Measurements from ENCODE around the gene MICOS13.
"Not testable (repeated sequence)": the region's sequence is repeated elsewhere in the genome, so short reads cannot be mapped to it uniquely, and the experiment has no call there.

The MICOS13 gene

DNA sequence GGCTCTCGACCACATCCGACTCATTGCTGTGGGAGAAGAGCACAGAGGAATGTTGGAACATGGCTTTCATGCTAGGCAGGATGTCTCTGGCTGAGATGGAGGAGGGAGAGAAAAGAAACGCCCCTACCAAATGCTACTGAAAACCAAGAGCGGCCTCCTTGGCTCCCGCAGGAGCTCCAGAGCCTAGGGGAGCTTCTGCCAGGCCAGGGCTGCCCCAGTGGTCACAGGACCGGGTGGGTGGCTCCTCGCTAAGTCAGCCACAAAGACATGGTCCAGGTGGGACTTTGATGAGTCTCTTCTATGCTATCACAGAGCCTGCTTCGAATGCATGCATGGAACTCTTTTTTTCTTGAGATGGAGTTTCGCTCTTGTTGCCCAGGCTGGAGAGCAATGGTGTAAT is 32.9 kb upstream of the MICOS13 start:
- H3K27me3 ChIP-seq (ENCODE audit: control insufficient read depth, insufficient read depth, low read length): no peaks in the 10 kb centered on the region
- H3K4me3 ChIP-seq (ENCODE audit: low read depth, low read length): no peak overlapping the region
- peaks cover 72% of the 10 kb centered on the region for H3K36me3 ChIP-seq (ENCODE audit: control insufficient read depth, insufficient read depth, low read length)
- H3K4me1 ChIP-seq (ENCODE audit: control insufficient read depth, insufficient read depth, low read length): peaks cover 3% of the 10 kb centered on the region; the same call in 1 of the 2 replicates
- no peaks in the 10 kb centered on the region for H3K9me3 ChIP-seq (ENCODE audit: control insufficient read depth, insufficient read depth, low read length)
- H3K27ac ChIP-seq (ENCODE audit: low read depth, low read length): no peak overlapping the region
- no peak overlapping the region for H3K9ac ChIP-seq (ENCODE audit: low read depth, low read length)

DNA sequence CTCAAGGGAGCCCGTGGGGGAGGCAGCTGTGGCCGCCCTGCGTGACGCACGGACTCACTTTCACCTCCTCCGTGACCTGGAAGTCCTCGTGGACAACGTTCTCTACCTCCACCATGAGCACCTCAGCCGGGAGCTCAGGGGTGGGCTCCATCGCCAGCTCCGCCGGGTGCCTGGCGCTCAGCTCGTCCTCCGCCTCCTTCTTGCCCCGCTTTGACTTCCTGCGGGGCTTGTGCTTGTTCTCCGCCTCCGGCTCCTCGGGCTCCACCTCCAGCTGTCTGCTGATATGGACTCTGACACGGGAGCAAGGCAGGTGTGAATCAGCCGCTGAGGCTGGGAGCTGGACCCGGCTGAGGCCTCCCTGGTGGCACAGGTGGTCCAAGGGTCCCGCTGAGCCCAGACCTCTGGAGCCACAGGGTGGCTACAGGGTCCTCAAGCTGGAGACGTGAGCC is 31.4 kb upstream of the MICOS13 start:
- Histone ChIP-seq H3K36me3 (ENCODE audit: control insufficient read depth, insufficient read depth, low read length) (peaks cover 79% of the 10 kb centered on the region), H3K9ac (ENCODE audit: low read depth, low read length) (no peak overlapping the region)

DNA sequence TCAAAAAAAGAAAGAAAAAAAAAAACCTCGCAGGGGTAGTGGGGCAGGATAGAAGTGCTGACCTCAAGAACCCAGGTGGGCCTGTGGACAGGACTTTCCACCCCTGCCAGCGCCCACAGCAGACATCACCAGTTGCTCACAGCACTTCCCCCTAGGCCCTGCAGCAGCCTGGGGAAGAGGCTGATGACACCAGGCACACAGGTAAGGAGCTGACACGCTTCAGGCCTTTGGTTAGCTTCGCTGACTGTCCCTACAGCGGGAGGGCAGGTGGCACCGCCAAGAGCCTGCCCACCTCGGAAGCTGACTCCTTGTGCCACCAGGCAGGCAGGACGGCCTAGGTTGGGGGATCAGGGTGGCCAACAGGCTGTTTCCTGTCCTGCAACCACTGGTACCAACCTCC is 30.7 kb upstream of the MICOS13 start:
- H3K9ac ChIP-seq (ENCODE audit: low read depth, low read length): no peak overlapping the region
- no peaks in the 10 kb centered on the region for H3K4me1 ChIP-seq (ENCODE audit: control insufficient read depth, insufficient read depth, low read length)
- H3K27me3 ChIP-seq (ENCODE audit: control insufficient read depth, insufficient read depth, low read length): no peaks in the 10 kb centered on the region
- H3K27ac ChIP-seq (ENCODE audit: low read depth, low read length): no peak overlapping the region
- H3K36me3 ChIP-seq (ENCODE audit: control insufficient read depth, insufficient read depth, low read length): peaks cover 82% of the 10 kb centered on the region
- H3K4me3 ChIP-seq (ENCODE audit: low read depth, low read length): no peak overlapping the region
- H3K9me3 ChIP-seq (ENCODE audit: control insufficient read depth, insufficient read depth, low read length): no peaks in the 10 kb centered on the region

More for the DNA sequence above, 31.4 kb upstream of the MICOS13 start:
- no peaks in the 10 kb centered on the region for H3K9me3 ChIP-seq (ENCODE audit: control insufficient read depth, insufficient read depth, low read length)
- H3K4me3 ChIP-seq (ENCODE audit: low read depth, low read length): no peak overlapping the region
- no peaks in the 10 kb centered on the region for H3K27me3 ChIP-seq (ENCODE audit: control insufficient read depth, insufficient read depth, low read length)
- H3K27ac ChIP-seq (ENCODE audit: low read depth, low read length): no peak overlapping the region
- no peaks in the 10 kb centered on the region for H3K4me1 ChIP-seq (ENCODE audit: control insufficient read depth, insufficient read depth, low read length)

DNA sequence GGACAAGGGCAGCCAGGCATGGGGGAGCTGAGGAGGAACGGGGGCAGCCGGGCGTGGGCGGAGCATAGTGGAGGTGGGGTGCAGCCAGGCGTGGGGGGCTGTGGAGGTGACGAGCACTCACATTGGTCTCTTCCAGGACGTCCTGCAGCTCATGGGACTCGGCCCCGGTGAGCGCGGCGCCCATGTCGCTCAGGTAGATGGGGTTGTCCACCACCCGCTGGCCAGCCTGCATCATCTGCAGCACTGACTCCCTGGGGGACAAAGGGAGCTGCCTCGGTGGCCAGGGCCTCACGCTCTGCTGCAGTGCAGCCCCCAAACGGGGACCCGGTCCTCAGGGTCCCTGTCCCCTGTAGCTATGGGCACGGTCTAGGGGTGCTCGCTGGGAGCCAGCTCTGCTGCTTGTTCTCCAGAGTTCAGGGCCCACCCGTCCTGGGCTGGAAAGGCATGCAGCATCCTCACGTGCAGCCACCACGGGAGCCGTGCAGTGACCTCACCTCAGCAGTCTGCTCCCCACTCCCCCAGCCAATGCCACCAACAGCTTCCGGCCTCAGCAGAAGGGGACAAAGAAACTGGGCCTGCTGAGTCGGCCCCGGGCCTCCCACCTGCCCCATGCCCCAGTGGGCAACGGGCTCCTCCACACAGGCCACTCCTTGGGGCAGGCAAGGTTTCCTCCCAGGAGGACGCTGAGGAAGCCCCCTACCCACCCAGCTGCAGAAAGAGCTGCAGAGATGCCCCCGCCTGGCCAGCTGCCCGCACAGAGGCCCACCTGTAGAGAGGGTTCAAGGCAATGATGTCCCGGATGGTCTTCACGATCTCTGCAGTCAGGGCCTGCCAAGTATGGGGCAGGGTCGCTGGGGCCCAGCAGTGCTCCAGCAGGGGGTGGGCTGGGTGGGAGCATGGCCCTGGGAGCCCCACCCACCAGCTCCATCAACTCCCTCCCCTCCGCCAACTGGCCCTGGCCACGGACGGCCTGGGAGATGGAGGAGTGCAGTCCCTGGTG is 27.6 kb upstream of the MICOS13 start:
- no peaks in the 10 kb centered on the region for H3K4me1 ChIP-seq (ENCODE audit: control insufficient read depth, insufficient read depth, low read length)
- no peaks in the 10 kb centered on the region for H3K27me3 ChIP-seq (ENCODE audit: control insufficient read depth, insufficient read depth, low read length)
- no peaks in the 10 kb centered on the region; the same call in 1 of the 2 replicates for H3K9me3 ChIP-seq (ENCODE audit: control insufficient read depth, insufficient read depth, low read length)
- H3K9ac ChIP-seq (ENCODE audit: low read depth, low read length): no peak overlapping the region
- peaks cover 90% of the 10 kb centered on the region for H3K36me3 ChIP-seq (ENCODE audit: control insufficient read depth, insufficient read depth, low read length)
- H3K27ac ChIP-seq (ENCODE audit: low read depth, low read length): no peak overlapping the region
- H3K4me3 ChIP-seq (ENCODE audit: low read depth, low read length): no peak overlapping the region

DNA sequence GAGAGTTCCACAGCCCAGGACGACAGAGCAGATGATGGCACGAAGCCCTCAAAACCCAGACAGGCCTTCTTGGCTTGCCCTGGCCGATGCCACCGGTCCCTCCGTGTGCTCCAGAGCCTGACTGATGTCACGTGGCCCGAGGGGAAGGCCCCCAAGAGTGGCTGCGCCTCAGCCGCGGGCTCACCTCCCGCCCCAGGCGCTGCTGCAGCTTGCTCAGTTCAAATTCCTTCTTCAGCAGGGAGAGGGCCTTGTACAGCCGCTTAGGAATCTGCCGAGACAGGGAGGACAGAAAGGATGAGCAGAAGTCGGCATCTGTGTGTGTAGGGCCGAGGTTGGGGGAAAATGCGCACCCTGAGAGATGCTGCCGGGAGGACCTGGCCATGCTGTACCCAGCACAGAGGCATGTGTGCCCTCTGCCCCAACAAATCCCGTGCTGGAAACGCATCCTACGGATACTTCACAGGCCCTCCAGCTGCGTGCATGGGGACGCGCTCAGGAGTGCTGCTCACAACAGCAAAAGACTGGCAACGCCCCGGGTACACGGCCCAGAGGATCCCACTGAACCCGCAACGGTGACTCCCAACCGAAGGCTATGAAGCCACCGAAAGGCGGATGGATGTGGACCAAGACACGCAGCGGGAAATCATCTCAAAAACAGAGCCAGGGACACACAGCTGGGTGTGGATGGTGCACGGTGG is 26.7 kb upstream of the MICOS13 start:
- Histone ChIP-seq H3K36me3 (ENCODE audit: control insufficient read depth, insufficient read depth, low read length) (peaks cover 82% of the 10 kb centered on the region), H3K4me1 (ENCODE audit: control insufficient read depth, insufficient read depth, low read length) (no peaks in the 10 kb centered on the region), H3K9ac (ENCODE audit: low read depth, low read length) (no peak overlapping the region), H3K9me3 (ENCODE audit: control insufficient read depth, insufficient read depth, low read length) (no peaks in the 10 kb centered on the region; the same call in 1 of the 2 replicates), H3K27me3 (ENCODE audit: control insufficient read depth, insufficient read depth, low read length) (no peaks in the 10 kb centered on the region), H3K4me3 (ENCODE audit: low read depth, low read length) (no peak overlapping the region), H3K27ac (ENCODE audit: low read depth, low read length) (no peak overlapping the region)

DNA sequence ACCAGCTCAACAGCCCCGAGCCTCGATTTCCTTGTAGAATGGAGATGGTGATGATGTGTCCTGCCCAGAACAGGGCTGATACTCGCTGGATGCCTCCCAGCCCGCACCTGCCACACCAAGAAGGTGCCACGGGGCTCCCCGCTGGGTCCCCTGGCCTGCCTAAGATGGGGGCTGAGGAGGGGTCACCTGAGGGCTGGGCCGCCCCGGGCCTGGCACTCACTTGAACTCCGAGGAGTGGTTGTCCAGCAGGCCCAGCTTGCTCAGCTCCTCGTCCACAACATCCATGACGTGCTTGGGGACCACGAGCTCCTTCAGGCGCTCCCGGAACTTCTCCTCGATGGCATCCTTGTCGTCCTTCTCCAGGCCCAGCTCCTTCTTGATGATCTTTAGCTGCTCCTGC is 25.2 kb upstream of the MICOS13 start:
- Histone ChIP-seq H3K4me3 (ENCODE audit: low read depth, low read length) (no peak overlapping the region), H3K27ac (ENCODE audit: low read depth, low read length) (no peak overlapping the region), H3K9me3 (ENCODE audit: control insufficient read depth, insufficient read depth, low read length) (no peaks in the 10 kb centered on the region; the same call in 1 of the 2 replicates), H3K27me3 (ENCODE audit: control insufficient read depth, insufficient read depth, low read length) (no peaks in the 10 kb centered on the region), H3K36me3 (ENCODE audit: control insufficient read depth, insufficient read depth, low read length) (peaks cover 76% of the 10 kb centered on the region), H3K4me1 (ENCODE audit: control insufficient read depth, insufficient read depth, low read length) (no peaks in the 10 kb centered on the region), H3K9ac (ENCODE audit: low read depth, low read length) (no peak overlapping the region)

DNA sequence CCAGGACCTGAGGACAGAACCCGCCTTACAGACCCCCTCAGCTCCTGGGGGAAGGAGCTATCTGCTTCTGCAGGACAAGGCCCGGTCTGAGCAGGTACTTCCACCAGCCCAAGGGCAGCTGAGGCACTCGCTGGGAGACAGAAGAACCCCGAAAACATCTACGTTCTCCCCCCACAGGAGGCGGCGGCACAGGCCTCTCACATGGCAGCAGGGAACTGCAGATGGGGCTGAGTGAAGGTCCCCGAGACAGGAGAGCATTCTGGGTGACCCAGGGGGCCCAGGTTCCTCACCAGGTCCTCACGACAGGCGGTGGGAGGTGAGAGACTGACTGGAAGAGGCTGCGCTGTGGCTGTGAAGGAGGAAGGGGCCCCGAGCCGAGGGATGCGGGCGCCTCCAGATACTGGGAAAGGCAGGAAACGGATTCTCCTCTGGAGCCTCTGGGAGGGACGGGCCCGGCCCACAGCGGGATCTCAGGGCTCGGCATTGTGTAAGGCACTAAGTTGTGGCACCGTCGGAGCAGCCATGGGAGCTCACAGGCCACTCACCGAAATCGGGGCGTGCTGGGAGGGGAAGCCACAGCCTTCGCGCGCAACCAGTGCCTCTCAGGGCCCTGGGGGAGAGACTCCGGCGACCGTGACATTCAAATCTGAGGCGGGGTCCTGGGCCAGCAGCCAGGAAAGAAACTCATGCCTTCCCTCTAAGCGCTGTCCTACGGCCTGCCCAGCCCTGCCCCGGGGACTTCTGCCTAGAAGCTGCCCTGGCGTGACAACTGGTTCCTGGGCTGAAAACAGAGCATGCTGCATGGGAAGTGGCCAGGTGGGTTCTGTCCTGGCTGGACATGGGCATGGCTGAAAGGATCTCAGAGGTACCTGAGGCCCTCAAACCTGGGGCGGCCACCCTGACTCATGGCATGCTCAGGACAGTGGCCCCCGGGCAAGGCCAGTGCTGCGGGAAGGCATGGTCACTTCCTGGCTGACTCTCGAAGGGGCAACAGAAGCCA is 23.8 kb upstream of the MICOS13 start:
- no peak overlapping the region for H3K9ac ChIP-seq (ENCODE audit: low read depth, low read length)
- H3K27me3 ChIP-seq (ENCODE audit: control insufficient read depth, insufficient read depth, low read length): no peaks in the 10 kb centered on the region
- no peak overlapping the region for H3K4me3 ChIP-seq (ENCODE audit: low read depth, low read length)
- no peak overlapping the region for H3K27ac ChIP-seq (ENCODE audit: low read depth, low read length)
- peaks cover 82% of the 10 kb centered on the region for H3K36me3 ChIP-seq (ENCODE audit: control insufficient read depth, insufficient read depth, low read length)
- H3K9me3 ChIP-seq (ENCODE audit: control insufficient read depth, insufficient read depth, low read length): no peaks in the 10 kb centered on the region; the same call in 1 of the 2 replicates
- H3K4me1 ChIP-seq (ENCODE audit: control insufficient read depth, insufficient read depth, low read length): no peaks in the 10 kb centered on the region

DNA sequence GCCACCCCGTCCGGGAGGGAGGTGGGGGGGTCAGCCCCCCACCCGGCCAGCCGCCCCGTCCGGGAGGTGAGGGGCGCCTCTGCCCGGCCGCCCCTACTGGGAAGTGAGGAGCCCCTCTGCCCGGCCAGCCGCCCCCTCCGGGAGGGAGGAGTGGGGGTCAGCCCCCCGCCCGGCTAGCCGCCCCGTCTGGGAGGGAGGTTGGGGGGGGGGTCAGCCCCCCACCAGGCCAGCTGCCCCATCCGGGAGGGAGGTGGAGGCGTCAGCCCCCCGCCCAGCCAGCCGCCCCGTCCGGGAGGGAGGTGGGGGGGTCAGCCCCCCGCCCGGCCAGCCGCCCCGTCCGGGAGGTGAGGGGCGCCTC is 21.7 kb upstream of the MICOS13 start:
- peaks cover 80% of the 10 kb centered on the region for H3K36me3 ChIP-seq (ENCODE audit: control insufficient read depth, insufficient read depth, low read length)
- not testable (repeated sequence) for H3K27me3 ChIP-seq (ENCODE audit: control insufficient read depth, insufficient read depth, low read length)

DNA sequence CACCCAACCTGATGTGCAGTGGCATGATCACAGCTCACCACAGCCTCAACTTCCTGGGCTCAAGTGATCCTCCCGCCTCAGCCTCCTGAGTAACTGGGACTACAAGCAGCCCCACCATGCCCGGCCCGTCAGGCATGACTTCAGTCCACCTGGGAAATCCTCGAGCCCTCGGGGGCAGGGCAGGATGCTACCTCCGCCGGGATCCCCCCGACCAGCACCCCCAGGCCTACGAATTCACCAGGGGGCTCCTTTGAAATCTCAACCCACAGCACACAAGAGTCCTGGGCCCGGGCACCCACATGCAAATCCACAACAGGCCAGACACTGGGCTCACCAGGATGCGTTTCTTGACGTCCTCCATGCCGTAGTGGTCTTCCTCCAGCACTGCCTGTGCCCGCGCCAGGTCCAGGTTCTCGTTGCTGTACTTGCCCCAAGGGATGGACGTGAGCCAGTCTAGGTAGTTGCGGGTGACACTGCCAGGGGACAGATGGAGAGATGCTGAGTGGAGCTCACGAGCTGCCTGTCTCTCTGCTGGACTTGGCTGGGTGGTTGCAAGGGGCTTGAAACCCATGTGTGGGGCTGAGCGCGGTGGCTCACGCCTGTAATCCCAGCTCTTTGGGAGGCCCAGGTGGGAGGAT is 20.3 kb upstream of the MICOS13 start:
- Histone ChIP-seq H3K27ac (ENCODE audit: low read depth, low read length) (no peak overlapping the region), H3K36me3 (ENCODE audit: control insufficient read depth, insufficient read depth, low read length) (peaks cover 79% of the 10 kb centered on the region), H3K9ac (ENCODE audit: low read depth, low read length) (no peak overlapping the region), H3K4me1 (ENCODE audit: control insufficient read depth, insufficient read depth, low read length) (no peaks in the 10 kb centered on the region), H3K9me3 (ENCODE audit: control insufficient read depth, insufficient read depth, low read length) (no peaks in the 10 kb centered on the region; the same call in 1 of the 2 replicates), H3K4me3 (ENCODE audit: low read depth, low read length) (no peak overlapping the region), H3K27me3 (ENCODE audit: control insufficient read depth, insufficient read depth, low read length) (no peaks in the 10 kb centered on the region)

More for the DNA sequence above, 21.7 kb upstream of the MICOS13 start:
- not testable (repeated sequence) for H3K9ac ChIP-seq (ENCODE audit: low read depth, low read length); H3K4me1 ChIP-seq (ENCODE audit: control insufficient read depth, insufficient read depth, low read length); H3K27ac ChIP-seq (ENCODE audit: low read depth, low read length); H3K9me3 ChIP-seq (ENCODE audit: control insufficient read depth, insufficient read depth, low read length); H3K4me3 ChIP-seq (ENCODE audit: low read depth, low read length)

All from HUES48 (cell line).